ENCODE measurements around the gene C1orf115.
"Not testable (repeated sequence)": the region's sequence is repeated elsewhere in the genome, so short reads cannot be mapped to it uniquely, and the experiment has no call there.

Gene C1orf115

DNA sequence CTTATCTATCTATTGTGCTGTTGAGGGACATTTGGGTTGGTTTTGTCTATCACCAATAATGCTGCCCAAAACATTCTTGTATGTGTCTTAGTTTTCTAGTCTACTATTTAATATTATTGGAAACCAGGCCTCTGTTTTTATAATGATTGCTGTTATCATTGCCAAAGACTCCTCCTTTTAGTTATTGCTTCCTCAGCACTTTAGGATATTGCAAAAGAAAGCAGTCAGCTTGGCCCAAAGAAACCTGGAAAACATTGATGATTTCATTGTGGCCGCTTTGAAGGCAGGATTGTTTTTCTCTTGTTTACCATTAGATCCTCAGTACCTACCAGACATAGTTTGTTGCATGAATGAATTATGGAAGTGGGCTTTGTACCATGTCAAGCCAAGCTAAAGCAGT is 37.4 kb downstream of the C1orf115 start:
- DNase-seq: no peak

GRCh38 chr1:220730486-220730885 is 40.3 kb downstream of the C1orf115 start:
- DNase-seq: no peak

GRCh38 chr1:220732137-220732536 is 42.0 kb downstream of the C1orf115 start:
- no peak for DNase-seq

DNA sequence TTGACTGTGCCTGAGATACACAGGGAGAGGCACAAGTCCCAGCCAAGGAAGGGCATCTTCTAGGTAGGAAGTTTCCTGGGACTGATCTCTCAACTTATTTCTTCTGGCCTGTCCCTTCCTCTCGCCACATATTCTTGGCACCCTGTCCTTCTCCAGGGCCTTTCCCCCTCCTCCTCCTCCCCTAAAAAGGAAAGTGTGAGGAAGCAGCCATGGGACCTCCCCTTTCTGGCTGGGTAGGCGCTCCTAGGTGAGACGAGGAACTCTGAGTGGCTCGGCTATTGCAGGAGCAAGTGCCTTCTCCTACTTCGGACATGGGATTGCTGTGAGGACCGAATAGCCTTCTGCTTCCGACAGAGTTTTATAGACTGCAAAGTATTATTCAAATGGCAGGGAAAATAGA is 42.5 kb downstream of the C1orf115 start:
- no peak for DNase-seq

GRCh38 chr1:220733086-220733601 is 43.0 kb downstream of the C1orf115 start:
- DNase-seq: no peak

- no peak for DNase-seq
Measured at GRCh38 chr1:220734571-220735326, 44.6 kb downstream of the C1orf115 start.

DNA sequence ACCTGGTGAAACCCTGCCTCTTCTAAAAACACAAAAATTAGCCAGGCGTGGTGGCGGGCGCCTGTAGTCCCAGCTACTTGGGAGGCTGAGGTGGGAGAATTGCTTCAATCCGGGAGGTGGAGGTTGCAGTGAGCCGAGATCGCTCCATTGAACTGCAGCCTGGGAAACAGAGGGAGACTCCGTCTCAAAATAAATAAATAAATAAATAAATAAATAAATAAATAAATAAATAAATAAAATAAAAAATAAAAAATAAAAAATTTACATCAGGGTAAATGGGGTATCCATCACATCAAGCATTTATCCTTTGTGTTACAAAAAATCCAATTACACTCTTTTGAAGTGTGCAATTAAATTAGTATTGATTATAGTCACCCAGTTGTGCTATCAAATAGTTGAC is 46.1 kb downstream of the C1orf115 start:
- not testable (repeated sequence) for DNase-seq

- DNase-seq: no peak
Measured at GRCh38 chr1:220741349-220741748, 51.2 kb downstream of the C1orf115 start.

DNA sequence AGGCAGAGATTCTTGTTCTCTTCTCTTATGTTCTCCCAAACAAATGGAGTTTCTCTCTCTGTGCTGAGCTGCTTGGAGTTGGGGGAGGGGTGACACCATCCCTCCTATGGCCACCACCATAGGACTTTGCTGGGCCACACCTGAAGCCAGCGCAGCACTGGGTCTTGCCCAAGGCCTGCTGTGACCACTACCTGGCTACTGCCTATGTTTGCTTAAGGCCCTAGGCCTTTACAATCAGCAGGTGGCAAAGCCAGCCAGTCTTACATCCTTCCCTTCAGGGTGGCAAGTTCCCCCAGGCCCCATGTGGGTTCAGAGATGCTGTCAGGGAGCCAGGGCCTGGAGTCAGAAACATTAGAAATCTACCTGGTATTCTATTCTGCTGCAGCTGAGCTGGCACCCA is 51.7 kb downstream of the C1orf115 start:
- DNase-seq: no peak

- DNase-seq: no peak
Measured at GRCh38 chr1:220742520-220742919, 52.4 kb downstream of the C1orf115 start.

GRCh38 chr1:220746851-220747250 is 56.7 kb downstream of the C1orf115 start:
- DNase-seq: no peak

GRCh38 chr1:220747437-220748088 is 57.4 kb downstream of the C1orf115 start:
- DNase-seq: no peak

GRCh38 chr1:220748089-220748934 is 58.1 kb downstream of the C1orf115 start, which contains the start of gene MTARC2:
Gene MTARC2 (plus strand): TSS chr1:220748322. CDS start chr1:220748532, 210 bp downstream.
- peak in 1 of 2 experiments; percentile 25 for DNase-seq
